Upper lobe of right lung (tissue), 1 donor: ENCODE results near the gene FMNL1. TPM values are rescaled to one million over a fixed set of nuclear protein-coding genes. Genes with fewer than 3 reads are reported as not detected.
A peak's percentile ranks its signal among the peaks of the same experiment; 100 is the strongest.

Experiments used
- ATAC-seq: fragments of 200-7000 bp; cut with Tn5 transposase; one replicate; pipeline ENCODE4 v1.9.1; 2020; ENCODE audit warnings: mild to moderate bottlenecking, moderate library complexity
- DNase-seq: peaks from one replicate; pipeline ENCODE4 v3.0.0-alpha.2; 2020
- H3K27ac ChIP-seq: fragments of 200-600 bp; one replicate; pipeline ENCODE4 v1.8.0; 2022
- H3K27me3 ChIP-seq: fragments of 200-600 bp; one replicate; pipeline ENCODE4 v1.8.0; 2022; ENCODE audit warnings: mild to moderate bottlenecking
- H3K36me3 ChIP-seq: fragments of 200-600 bp; one replicate; pipeline ENCODE4 v1.8.0; 2022
- H3K4me1 ChIP-seq: fragments of 200-600 bp; one replicate; pipeline ENCODE4 v1.8.0; 2022
- H3K4me3 ChIP-seq: fragments of 200-600 bp; one replicate; pipeline ENCODE4 v1.8.0; 2022; ENCODE audit warnings: mild to moderate bottlenecking
- H3K9me3 ChIP-seq: fragments of 200-600 bp; one replicate; pipeline ENCODE4 v1.8.0; 2022
- intact Hi-C: fragments of 100-400 bp; cut with DNase I; formaldehyde crosslinking; loops from one replicate; pipeline ENCODE4 v1.11.0; 2022
- total RNA-seq: library from RNA; stranded (reverse); fragmentation: NEBNext Ultra II Directional; extraction: Animal tissue kit (Norgen Biotek cat#: 25700); gene quantifications from one replicate; pipeline ENCODE4 v1.2.1, GENCODE V29; 2021
- TF ChIP-seq, protein P1 (sequence below): fragments of 200-600 bp; IDR thresholded peaks from one replicate; pipeline ENCODE4 v1.8.0; 2022; ENCODE audit warnings: antibody characterized with exemption
- donor health status: DM: no; HTN: yes; CAD: no; lungs with severe emphysema.

FMNL1 gene
- total RNA-seq, 1 donor from 2014 or later: 62.3 TPM

DNA sequence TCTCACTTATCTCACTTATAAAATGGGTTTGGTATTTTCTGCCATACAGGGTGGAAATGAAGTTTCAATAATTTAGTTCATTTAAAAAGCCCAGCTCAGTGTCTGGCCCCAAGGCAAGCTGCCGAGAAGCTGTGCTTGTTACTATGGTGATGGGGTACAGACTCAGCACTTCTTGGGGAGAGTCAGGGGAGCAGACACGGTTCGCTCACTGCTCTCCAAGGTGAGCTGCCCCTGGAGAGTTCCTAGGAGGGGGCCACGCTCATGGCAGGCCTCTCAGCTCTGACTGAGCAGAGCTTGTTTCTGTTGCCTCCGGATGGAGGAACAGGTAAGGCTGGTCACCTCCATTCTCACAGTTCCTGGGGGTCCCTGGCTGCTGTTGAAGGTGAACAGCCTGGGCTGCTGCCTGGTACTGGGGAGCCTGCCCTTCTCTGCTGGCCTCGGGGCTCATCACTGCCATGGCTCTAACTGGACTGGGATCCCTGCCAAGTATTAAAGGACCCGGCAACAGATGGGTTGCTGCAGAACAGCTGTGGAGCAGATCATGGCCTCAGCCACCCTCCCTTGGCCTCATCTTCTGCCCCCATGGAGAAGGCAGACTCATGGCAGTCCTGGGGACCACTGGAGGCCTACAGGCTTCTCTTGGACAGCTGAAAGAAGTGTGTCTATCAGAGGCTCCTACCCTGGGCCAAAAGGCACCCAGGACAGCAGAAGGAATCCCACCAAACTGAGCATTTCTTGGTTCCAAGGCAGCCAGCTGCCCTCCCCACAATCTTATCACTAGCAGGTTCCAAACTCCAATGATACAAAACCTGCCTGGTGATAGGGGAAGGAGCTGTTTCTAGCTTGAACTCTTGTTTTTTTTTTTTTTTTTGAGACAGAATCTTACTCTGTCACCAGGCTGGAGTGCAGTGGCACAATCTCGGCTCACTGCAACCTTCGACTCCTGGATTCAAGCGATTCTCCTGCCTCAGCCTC lies 66.1 kb downstream of the FMNL1 start:
- no peak for DNase-seq
- Histone ChIP-seq H3K36me3 (peaks cover 67% of the 10 kb centered on the region), H3K4me3 (no peak overlapping the region), H3K27ac (no peak overlapping the region), H3K9me3 (no peaks in the 10 kb centered on the region), H3K4me1 (peaks cover 57% of the 10 kb centered on the region), H3K27me3 (no peaks in the 10 kb centered on the region)
- TF ChIP-seq, protein P1, sequence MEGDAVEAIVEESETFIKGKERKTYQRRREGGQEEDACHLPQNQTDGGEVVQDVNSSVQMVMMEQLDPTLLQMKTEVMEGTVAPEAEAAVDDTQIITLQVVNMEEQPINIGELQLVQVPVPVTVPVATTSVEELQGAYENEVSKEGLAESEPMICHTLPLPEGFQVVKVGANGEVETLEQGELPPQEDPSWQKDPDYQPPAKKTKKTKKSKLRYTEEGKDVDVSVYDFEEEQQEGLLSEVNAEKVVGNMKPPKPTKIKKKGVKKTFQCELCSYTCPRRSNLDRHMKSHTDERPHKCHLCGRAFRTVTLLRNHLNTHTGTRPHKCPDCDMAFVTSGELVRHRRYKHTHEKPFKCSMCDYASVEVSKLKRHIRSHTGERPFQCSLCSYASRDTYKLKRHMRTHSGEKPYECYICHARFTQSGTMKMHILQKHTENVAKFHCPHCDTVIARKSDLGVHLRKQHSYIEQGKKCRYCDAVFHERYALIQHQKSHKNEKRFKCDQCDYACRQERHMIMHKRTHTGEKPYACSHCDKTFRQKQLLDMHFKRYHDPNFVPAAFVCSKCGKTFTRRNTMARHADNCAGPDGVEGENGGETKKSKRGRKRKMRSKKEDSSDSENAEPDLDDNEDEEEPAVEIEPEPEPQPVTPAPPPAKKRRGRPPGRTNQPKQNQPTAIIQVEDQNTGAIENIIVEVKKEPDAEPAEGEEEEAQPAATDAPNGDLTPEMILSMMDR: no peak
- intact Hi-C loops: no loop called here
- ATAC-seq: no peak

DNA sequence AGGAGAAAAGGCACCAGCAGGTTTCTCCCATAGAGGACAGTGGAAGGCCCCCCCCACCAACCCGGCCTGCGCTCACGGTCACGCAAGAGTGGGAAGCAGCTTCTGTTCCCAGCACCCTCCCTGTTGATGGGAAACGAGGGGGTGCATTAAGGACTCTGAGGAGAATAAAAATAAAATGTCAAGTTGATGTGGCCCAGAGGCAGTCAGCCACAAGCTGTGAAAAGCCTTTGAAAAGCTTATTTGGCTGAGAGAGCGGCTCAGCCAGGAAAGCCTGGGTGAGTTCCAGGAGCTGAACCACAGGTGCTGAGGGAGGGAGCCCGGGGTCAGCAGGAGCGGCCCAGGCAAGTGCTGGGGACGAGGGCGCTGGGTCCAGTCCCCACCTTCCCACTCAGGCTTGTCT lies 67.1 kb downstream of the FMNL1 start:
- Histone ChIP-seq H3K27me3 (no peaks in the 10 kb centered on the region), H3K9me3 (no peaks in the 10 kb centered on the region), H3K27ac (no peak overlapping the region), H3K4me3 (no peak overlapping the region), H3K4me1 (peaks cover 61% of the 10 kb centered on the region), H3K36me3 (peaks cover 57% of the 10 kb centered on the region)
- DNase-seq (no peak), ATAC-seq (no peak)
- TF ChIP-seq, protein P1: no peak
- intact Hi-C loops: no loop called here

DNA sequence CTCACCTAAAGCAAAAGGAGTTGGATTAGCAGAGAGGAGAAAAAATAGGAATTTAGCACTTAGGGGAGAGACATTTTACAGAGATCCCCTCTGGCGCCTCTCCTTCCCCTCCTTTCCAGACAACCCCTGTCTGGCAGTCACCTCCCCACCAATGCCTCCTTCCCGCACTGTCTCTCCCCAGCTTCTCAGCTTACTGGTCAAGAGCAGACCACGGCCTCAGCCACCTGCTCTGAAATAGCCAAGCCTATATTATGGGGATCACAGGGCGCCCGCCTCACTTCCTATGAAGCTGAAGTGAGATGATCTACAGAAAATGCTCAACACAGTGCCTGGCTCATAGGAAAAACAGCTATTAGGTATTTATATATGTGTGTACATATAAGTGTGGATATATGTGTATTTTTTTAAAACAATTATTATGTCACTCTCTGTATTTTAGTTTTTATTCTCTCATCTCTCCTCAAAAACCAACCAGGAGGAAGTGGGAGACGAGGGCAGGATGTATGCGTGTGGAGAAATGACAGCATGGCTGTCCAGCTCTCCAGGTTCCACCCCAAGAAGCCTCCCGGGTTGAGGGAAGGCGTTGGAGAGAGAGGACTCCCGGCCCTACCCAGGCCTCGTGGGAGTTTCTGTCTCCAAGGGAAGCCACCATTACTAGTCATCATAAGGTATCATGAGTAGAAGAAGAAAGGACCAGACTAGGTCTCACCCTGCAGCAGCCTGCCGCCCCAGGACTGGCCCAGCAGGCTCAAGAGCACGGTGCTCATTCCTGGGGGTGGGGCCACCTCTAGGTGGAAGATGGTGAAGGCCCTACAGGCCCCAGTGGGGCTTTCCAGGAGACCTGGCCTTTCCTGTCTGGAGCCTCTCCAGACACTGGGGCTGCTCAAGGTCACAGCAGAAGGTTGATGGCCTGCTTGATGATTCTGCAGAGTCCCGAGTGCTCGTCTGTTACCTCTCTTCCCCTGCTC lies 67.9 kb downstream of the FMNL1 start:
- Histone ChIP-seq H3K27ac (no peak overlapping the region), H3K9me3 (no peaks in the 10 kb centered on the region), H3K4me3 (no peak overlapping the region), H3K27me3 (no peaks in the 10 kb centered on the region), H3K36me3 (peaks cover 49% of the 10 kb centered on the region), H3K4me1 (peaks cover 69% of the 10 kb centered on the region)
- DNase-seq (no peak), ATAC-seq (peak; percentile 37)
- TF ChIP-seq, protein P1: no peak
- intact Hi-C loops: no loop called here

DNA sequence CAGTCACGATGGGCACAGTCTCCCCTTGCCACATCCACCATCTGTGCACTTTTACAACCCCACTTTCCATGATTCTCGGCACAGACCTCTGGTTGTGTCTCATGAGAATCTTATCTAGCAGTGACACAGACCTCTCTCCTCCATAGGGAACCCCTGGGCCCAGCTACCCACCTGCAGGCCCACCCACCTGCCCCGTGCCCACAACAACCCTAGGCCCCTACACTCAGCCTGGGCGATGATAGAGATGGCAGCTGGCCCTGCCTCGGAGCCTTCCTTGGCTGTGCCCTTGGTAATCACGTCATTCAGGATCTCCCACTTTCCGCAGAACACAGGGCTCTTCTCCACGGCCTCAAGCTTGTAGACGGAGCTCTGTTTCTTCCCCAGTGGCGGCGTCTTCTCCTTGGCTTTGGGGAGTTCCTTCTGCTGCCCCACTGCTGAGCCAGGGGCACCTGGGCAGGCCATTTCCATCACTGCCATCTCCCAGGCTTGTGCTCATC lies 68.6 kb downstream of the FMNL1 start:
- intact Hi-C loops: no loop called here
- ATAC-seq (no peak), DNase-seq (no peak)
- TF ChIP-seq, protein P1: no peak
- peaks cover 76% of the 10 kb centered on the region for H3K4me1 ChIP-seq
- peaks cover 42% of the 10 kb centered on the region for H3K36me3 ChIP-seq
- no peaks in the 10 kb centered on the region for H3K9me3 ChIP-seq
- no peak overlapping the region for H3K4me3 ChIP-seq
- H3K27ac ChIP-seq: no peak overlapping the region
- no peaks in the 10 kb centered on the region for H3K27me3 ChIP-seq

DNA sequence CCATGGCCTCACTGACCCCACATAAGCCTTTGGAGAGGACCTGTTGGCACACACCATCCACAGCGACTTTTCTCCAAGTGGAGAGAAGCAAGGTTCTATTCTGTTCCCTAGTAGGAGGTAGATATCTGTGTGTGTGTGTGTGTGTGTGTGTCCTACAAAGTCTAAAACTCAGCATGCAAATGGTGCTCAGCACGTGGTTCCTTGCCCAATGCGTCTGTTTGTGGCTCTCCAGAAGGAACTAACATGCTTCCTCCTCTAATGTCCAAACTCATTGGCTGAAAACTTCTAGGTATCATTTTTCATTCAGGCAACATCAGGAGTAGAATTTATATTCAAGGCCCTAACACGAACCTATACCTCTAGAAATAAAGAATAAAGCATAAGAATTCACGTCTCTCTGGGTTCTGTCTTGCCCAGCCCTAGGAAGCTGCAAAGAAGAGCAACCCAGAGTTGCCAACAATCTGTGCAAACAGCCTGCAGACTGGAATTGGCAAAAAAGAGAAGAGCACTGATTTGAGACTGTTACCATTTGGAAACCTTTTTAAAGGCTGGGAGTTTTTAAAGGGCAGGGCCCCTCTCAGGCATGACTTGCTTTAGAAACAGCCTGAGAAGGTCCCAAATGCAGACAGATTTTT lies 69.6 kb downstream of the FMNL1 start:
- peaks cover 35% of the 10 kb centered on the region for H3K36me3 ChIP-seq
- H3K4me3 ChIP-seq: no peak overlapping the region
- H3K4me1 ChIP-seq: peaks cover 86% of the 10 kb centered on the region
- TF ChIP-seq, protein P1: no peak
- H3K9me3 ChIP-seq: no peaks in the 10 kb centered on the region
- DNase-seq: no peak
- no peak overlapping the region for H3K27ac ChIP-seq
- intact Hi-C loops: no loop called here
- H3K27me3 ChIP-seq: no peaks in the 10 kb centered on the region
- peak; percentile 48 for ATAC-seq
